Adrenal gland (tissue), 12 donors: ENCODE results near the gene PDE10A. TPM values are rescaled to one million over a fixed set of nuclear protein-coding genes. Genes with fewer than 3 reads are reported as not detected.

ENCODE experiments used
- DNase-seq, 7 donors: peaks; one replicate each; pipeline ENCODE4 v3.0.0-alpha.2; 2019 to 2020
- H3K27ac ChIP-seq, 5 donors: fragments of 200-600 bp; sonication (generic) in 4 of 5; 1 replicate in 3 of 5; 2 replicates in 2 of 5; pipeline versions ENCODE4 v1.5.1 to v1.8.0; 2016 to 2020; ENCODE audit warnings: mild to moderate bottlenecking in 1 of 5
- H3K27me3 ChIP-seq: fragments of 200-600 bp; 2 replicates; pipeline ENCODE4 v1.8.0; 2021
- H3K36me3 ChIP-seq, 2 donors: fragments of 200-600 bp; replicated peaks in 1 of 2; 1 replicate in 1 of 2; 2 replicates in 1 of 2; pipeline versions ENCODE4 v1.5.1 to v1.8.0; 2018 to 2022
- H3K4me1 ChIP-seq, 2 donors: fragments of 200-600 bp; replicated peaks in 1 of 2; 1 replicate in 1 of 2; 2 replicates in 1 of 2; pipeline versions ENCODE4 v1.5.1 to v1.8.0; 2018 to 2021
- H3K4me3 ChIP-seq, 4 donors: fragments of 200-600 bp; sonication (generic) in 3 of 4; one replicate each; pipeline ENCODE4 v1.5.1; 2016 to 2018
- H3K9me3 ChIP-seq, 3 donors: fragments of 200-600 bp; sonication (generic) in 1 of 3; replicated peaks in 1 of 3; 1 replicate in 2 of 3; 2 replicates in 1 of 3; pipeline versions ENCODE4 v1.5.1 to v1.8.0; 2016 to 2021
- CTCF ChIP-seq, 6 experiments: fragments of 450-650 bp in 4 of 6; fragments of 200-600 bp in 2 of 6; sonication (generic) in 1 of 6; IDR thresholded peaks; 1 replicate in 5 of 6; 2 replicates in 1 of 6; pipeline versions ENCODE4 v1.5.1 to v1.8.0; 2016 to 2021; ENCODE audit warnings: antibody characterized with exemption in 6 of 6, mild to moderate bottlenecking in 2 of 6, moderate library complexity in 1 of 6
- POLR2A ChIP-seq, 2 donors: fragments of 450-650 bp; IDR thresholded peaks; one replicate each; pipeline ENCODE4 v1.6.1; 2017; ENCODE audit warnings: antibody characterized with exemption in 2 of 2, mild to moderate bottlenecking in 2 of 2, moderate library complexity in 1 of 2
- WGBS, 4 donors: extraction: QIAGEN DNeasy Blood & Tissue Kit in 2 of 4; methylation state at CpG; one replicate each; pipeline versions ENCODE4 v1.1.5 to v1.1.7; 2013 to 2017; 5-methylcytosine and 5-hydroxymethylcytosine counted together
- intact Hi-C, 2 donors: fragments of 100-400 bp; cut with DNase I; formaldehyde crosslinking; loops; one replicate each; pipeline versions ENCODE4 v1.14.1 to v1.15.0; 2022 to 2023
- polyA plus RNA-seq, 3 donors: library from polyadenylated mRNA; stranded (reverse); fragments of 200-250 nt in 2 of 3; fragments of 350-450 nt in 1 of 3; fragmentation: Illumina TruSeq in 1 of 3; extraction: RNeasy Lipid Tissue Mini Kit (QIAGEN cat#74804) in 1 of 3; gene quantifications; one replicate each; pipeline ENCODE4 v1.2.3, GENCODE V29; 2013 to 2014
- total RNA-seq, 9 donors: library from RNA; depleted of rRNA in 4 of 9; stranded (reverse); fragments of >200 nt in 4 of 9; fragments of 120-200 nt in 1 of 9; fragmentation: NEBNext Ultra II Directional in 1 of 9; extraction: Animal tissue kit (Norgen Biotek cat#: 25700) in 1 of 9; gene quantifications; one replicate each; pipeline versions ENCODE4 v1.1.0 to v1.2.4, GENCODE V29; 2013 to 2023
- donor health status: healthy with polysubstance abuse.
- donor health status: Bipolar disorder and iron deficiency.
- donor health status: DM: yes; HTN: yes; CAD: no.
- donor health status: DM: no; HTN: no; CAD: no.
- donor health status: DM: no; HTN: no; CAD: no.
- donor health status: DM: yes; HTN: yes; CAD: no.

Gene PDE10A
- total and polyA plus RNA-seq, 12 donors = 4.0 to 199 (median 27.8) TPM

GRCh38 chr6:165441181-165441580, 221.9 kb downstream of the PDE10A start:
- intact Hi-C loops = loop anchor here in 1 of 2 donors (10.0 kb wide), 1 partner anchor 414 kb away; no protein-coding TSS in a partner anchor
- H3K4me1 ChIP-seq = no peaks in the 10 kb centered on the region
- no peak for DNase-seq
- TF ChIP-seq POLR2A (IDR thresholded peaks at IDR 0.05) = no peak
- no peak for TF ChIP-seq CTCF (IDR thresholded peaks at IDR 0.05)
- H3K27ac ChIP-seq = no peak overlapping the region
- H3K36me3 ChIP-seq = no peaks in the 10 kb centered on the region
- H3K4me3 ChIP-seq = no peak overlapping the region
- 84 to 89% (median 87%) methylated on average over 2 of the region's 2 CpGs for whole genome bisulfite sequencing, 4 donors
- H3K27me3 ChIP-seq = no peaks in the 10 kb centered on the region
- H3K9me3 ChIP-seq = no peaks in the 10 kb centered on the region

GRCh38 chr6:165439928-165440554, 223.0 kb downstream of the PDE10A start:
- no peak overlapping the region for H3K27ac ChIP-seq
- no peak for DNase-seq
- 36 to 44% (median 43%) methylated on average over 4 of the region's 4 CpGs for WGBS, 4 donors
- H3K4me1 ChIP-seq = no peaks in the 10 kb centered on the region
- peak; percentile 42 to 66 (median 55) for TF ChIP-seq CTCF (IDR thresholded peaks at IDR 0.05)
- no peak for TF ChIP-seq POLR2A (IDR thresholded peaks at IDR 0.05)
- intact Hi-C loops = loop anchor here in 1 of 2 donors (10.0 kb wide), 1 partner anchor 415 kb away; no protein-coding TSS in a partner anchor
- no peaks in the 10 kb centered on the region for H3K36me3 ChIP-seq
- no peak overlapping the region for H3K4me3 ChIP-seq
- no peaks in the 10 kb centered on the region for H3K27me3 ChIP-seq
- no peaks in the 10 kb centered on the region for H3K9me3 ChIP-seq

GRCh38 chr6:165426892-165427291, 236.1 kb downstream of the PDE10A start:
- no peak for DNase-seq
- H3K9me3 ChIP-seq = no peaks in the 10 kb centered on the region
- no peak overlapping the region for H3K4me3 ChIP-seq
- intact Hi-C loops = no loop called here
- WGBS, 4 donors = 85 to 90% (median 87%) methylated on average over 2 of the region's 2 CpGs
- no peak for TF ChIP-seq CTCF (IDR thresholded peaks at IDR 0.05)
- TF ChIP-seq POLR2A (IDR thresholded peaks at IDR 0.05) = no peak
- no peaks in the 10 kb centered on the region for H3K36me3 ChIP-seq
- H3K27ac ChIP-seq = no peak overlapping the region
- H3K27me3 ChIP-seq = no peaks in the 10 kb centered on the region
- no peaks in the 10 kb centered on the region for H3K4me1 ChIP-seq

- WGBS, 4 donors = 88 to 96% (median 96%) methylated on average over 11 of the region's 11 CpGs
- Histone ChIP-seq H3K36me3 (no peaks in the 10 kb centered on the region), H3K9me3 (no peaks in the 10 kb centered on the region), H3K27me3 (no peaks in the 10 kb centered on the region), H3K4me1 (no peaks in the 10 kb centered on the region), H3K4me3 (no peak overlapping the region), H3K27ac (no peak overlapping the region)
- intact Hi-C loops = no loop called here
- TF ChIP-seq CTCF (IDR thresholded peaks at IDR 0.05) = no peak
- TF ChIP-seq POLR2A (IDR thresholded peaks at IDR 0.05) = no peak
- no peak for DNase-seq
These were observed 240.8 kb downstream of the PDE10A start for GRCh38 chr6:165422192-165422591.
